ENCODE results near the gene SH2D3A.
"Not testable (repeated sequence)": the region's sequence is repeated elsewhere in the genome, so short reads cannot be mapped to it uniquely, and the experiment has no call there.

SH2D3A gene

DNA sequence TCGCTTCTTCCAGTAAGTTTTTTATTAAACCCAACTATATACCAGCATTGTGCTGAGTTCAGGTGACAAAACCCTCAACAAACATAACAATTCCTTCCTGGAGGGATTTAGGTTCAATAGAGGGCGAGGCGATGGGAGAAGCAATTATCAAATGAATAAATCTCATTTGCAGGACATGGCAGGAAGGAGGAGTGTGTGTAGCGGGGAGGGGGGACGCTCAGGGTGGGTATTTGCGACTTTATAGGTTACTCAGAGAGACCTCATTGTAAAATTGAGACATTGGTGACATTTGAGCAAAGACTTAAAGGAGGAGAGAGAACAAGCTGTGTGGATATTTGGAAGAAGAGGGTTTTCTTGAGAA is 50.6 kb downstream of the SH2D3A start:
- H3K9me3 ChIP-seq (ENCODE audit: control insufficient read depth, low read length) = no peaks in the 10 kb centered on the region
- peaks cover 40% of the 10 kb centered on the region for H3K36me3 ChIP-seq (ENCODE audit: control insufficient read depth, insufficient read depth, low read length, severe bottlenecking)
- H3K27me3 ChIP-seq (replicated peaks; ENCODE audit: control insufficient read depth, insufficient read depth, low read length) = no peaks in the 10 kb centered on the region
- H3K4me3 ChIP-seq (ENCODE audit: low read length) = no peak overlapping the region
- no peak overlapping the region for H3K9ac ChIP-seq (ENCODE audit: low read length)
- peaks cover 19% of the 10 kb centered on the region for H3K4me1 ChIP-seq (ENCODE audit: control insufficient read depth, insufficient read depth, low read length)
- no peak for DNase-seq (ENCODE audit: low read depth)

DNA sequence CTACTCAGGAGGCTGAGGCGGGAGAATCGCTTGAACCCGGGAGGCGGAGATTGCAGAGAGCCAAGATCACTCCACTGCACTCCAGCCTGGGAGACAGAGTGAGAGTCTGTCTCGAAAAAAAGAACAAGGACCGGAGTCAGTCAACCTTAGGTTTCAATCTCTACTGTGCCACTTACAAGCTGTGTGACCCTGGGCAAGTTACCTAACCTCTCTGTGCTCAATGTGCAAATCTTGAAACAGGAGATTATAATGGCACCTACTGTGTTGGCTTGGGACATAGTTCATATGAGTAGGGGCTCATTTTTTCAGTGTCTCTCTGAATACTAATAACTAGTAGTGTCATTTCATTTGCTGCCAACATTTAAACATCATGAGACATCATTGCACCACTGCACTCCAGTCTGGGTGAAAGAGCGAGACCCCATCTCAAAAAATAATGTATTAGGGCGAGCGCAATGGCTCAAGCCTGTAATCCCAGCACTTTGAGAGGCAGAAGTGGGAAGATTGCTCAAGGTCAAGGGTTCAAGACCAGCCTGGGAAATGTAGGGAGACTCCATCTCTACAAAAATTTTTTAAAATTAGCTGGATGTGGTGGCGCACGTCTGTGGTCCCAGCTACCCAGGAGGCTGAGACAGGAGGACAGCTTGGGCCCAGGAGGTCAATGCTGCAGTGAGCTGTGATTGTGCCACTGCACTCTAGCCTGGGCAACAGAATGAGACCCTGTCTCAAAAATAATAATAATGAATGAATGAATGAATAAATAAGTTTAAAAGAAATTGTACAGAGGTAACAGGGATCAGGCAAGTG is 52.3 kb downstream of the SH2D3A start:
- no peaks in the 10 kb centered on the region for H3K9me3 ChIP-seq (ENCODE audit: control insufficient read depth, low read length)
- H3K27me3 ChIP-seq (replicated peaks; ENCODE audit: control insufficient read depth, insufficient read depth, low read length) = no peaks in the 10 kb centered on the region
- peaks cover 4% of the 10 kb centered on the region for H3K4me1 ChIP-seq (ENCODE audit: control insufficient read depth, insufficient read depth, low read length)
- H3K9ac ChIP-seq (ENCODE audit: low read length) = no peak overlapping the region
- DNase-seq (ENCODE audit: low read depth) = no peak
- H3K4me3 ChIP-seq (ENCODE audit: low read length) = no peak overlapping the region
- peaks cover 56% of the 10 kb centered on the region for H3K36me3 ChIP-seq (ENCODE audit: control insufficient read depth, insufficient read depth, low read length, severe bottlenecking)

DNA sequence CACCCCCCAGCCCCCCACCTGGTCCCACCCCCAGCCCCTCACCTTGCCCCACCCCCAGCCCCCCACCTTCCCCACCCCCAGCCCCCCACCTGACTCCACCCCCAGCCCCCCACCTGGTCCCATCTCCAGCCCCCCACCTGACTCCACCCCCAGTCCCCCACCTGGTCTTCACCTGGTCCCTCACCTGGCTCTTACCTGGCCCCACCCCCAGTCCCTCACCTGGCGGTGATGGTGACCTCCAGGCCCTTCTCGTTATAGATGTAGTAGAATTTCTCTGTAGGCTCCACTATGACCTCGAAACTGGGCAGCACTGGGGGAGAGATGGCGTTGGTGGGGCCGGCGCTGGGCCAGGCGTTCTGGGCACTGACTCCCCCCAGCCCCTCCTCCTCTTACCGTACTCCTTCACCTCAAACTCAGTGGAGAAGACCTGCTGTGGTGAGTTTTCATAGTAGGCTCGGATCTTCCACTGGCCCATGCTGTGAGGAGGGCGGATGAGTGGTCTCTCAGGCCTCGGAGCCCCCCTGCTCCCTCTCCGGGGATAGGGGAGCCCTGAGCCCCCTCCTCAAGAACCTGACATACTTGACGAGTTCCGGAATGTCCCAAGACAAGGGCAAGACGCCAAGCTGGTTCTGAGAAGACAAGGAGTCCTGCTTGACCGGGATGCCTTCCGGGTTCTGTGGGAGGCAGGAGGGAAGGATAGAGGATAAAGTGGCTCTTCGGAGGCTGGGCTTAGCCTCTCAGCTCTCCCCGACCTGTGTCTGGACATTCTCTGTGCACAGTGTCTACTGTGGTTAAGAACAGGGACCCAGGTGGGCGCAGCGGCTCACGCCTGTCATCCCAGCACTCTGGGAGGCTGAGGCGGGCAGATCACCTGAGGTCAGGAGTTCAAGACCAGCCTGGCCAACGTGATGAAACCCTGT is 53.2 kb downstream of the SH2D3A start:
- no peak overlapping the region for H3K4me3 ChIP-seq (ENCODE audit: low read length)
- no peaks in the 10 kb centered on the region for H3K9me3 ChIP-seq (ENCODE audit: control insufficient read depth, low read length)
- no peaks in the 10 kb centered on the region for H3K27me3 ChIP-seq (replicated peaks; ENCODE audit: control insufficient read depth, insufficient read depth, low read length)
- H3K4me1 ChIP-seq (ENCODE audit: control insufficient read depth, insufficient read depth, low read length) = peaks cover under 1% of the 10 kb centered on the region
- H3K36me3 ChIP-seq (ENCODE audit: control insufficient read depth, insufficient read depth, low read length, severe bottlenecking) = peaks cover 58% of the 10 kb centered on the region
- no peak for DNase-seq (ENCODE audit: low read depth)
- H3K9ac ChIP-seq (ENCODE audit: low read length) = no peak overlapping the region

DNA sequence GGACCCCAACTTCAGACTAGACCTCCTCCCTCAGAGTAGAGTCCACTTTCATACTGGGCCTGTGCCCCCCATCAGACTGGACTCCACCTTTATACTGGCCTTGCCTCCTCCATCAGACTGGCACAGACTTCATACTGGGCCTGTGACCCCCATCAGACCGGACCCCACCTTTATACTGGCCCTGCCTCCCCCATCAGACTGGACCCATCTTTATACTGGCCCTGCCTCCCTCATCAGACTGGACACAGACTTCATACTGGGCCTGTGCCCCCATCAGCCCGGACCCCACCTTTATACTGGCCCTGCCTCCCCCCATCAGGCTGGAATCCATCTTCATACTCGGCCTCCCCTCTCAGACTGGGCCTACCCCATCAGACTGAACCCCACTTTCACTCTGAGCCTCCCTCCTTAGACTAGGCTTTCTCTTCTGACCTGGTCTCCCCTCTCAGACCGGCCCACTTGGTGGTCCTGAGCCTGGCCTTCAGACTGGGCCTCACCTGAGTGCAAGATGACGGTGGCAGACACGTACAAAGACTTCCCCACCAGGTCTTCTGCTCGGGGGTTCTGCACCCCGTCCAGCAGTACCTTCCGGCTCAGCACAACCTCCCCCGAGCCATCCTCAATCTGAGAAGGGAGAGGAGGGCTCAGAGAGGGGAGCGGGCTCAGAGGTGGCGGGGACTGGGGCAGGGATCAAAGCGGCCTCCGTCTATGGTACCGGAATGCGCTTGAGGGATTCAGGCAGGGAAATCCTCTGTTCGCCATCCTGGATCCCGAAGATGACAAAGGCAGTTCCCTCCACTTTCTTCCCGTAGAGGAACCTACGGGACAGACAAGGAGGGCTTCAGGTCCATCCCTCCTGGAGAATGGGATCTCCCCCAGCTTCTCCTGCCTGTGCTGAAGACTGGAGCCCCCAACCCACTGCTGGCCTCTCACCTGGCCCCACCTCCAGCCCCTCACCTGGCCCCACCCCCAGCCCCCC is 54.3 kb downstream of the SH2D3A start:
- no peak overlapping the region for H3K9ac ChIP-seq (ENCODE audit: low read length)
- no peak for DNase-seq (ENCODE audit: low read depth)
- H3K4me1 ChIP-seq (ENCODE audit: control insufficient read depth, insufficient read depth, low read length) = no peaks in the 10 kb centered on the region
- no peak overlapping the region for H3K4me3 ChIP-seq (ENCODE audit: low read length)
- H3K9me3 ChIP-seq (ENCODE audit: control insufficient read depth, low read length) = no peaks in the 10 kb centered on the region
- H3K36me3 ChIP-seq (ENCODE audit: control insufficient read depth, insufficient read depth, low read length, severe bottlenecking) = peaks cover 67% of the 10 kb centered on the region
- H3K27me3 ChIP-seq (replicated peaks; ENCODE audit: control insufficient read depth, insufficient read depth, low read length) = no peaks in the 10 kb centered on the region

DNA sequence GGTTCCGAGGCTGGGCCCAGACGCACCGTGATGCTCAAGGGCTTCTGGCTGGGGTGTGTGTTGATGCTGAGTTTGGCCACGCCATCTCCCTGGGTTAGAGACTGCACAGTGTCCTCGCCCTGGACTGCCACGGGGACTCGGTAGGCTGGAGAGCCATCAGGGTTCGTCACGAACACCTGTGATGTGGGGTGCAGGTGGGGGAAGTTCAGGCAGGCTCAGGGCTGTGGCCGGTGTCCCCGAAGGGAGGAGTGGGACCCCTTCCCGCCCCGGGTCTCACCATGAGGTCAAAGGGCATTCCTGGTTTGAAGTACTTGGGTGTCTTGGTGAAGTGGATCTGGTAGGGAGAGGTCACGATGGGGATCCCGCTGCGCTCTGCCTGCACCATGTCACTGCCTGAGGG is 55.0 kb downstream of the SH2D3A start:
- Histone ChIP-seq H3K4me3 (ENCODE audit: low read length) (no peak overlapping the region), H3K9me3 (ENCODE audit: control insufficient read depth, low read length) (no peaks in the 10 kb centered on the region), H3K9ac (ENCODE audit: low read length) (no peak overlapping the region), H3K27me3 (replicated peaks; ENCODE audit: control insufficient read depth, insufficient read depth, low read length) (no peaks in the 10 kb centered on the region), H3K4me1 (ENCODE audit: control insufficient read depth, insufficient read depth, low read length) (no peaks in the 10 kb centered on the region), H3K36me3 (ENCODE audit: control insufficient read depth, insufficient read depth, low read length, severe bottlenecking) (peaks cover 67% of the 10 kb centered on the region)
- no peak for DNase-seq (ENCODE audit: low read depth)

DNA sequence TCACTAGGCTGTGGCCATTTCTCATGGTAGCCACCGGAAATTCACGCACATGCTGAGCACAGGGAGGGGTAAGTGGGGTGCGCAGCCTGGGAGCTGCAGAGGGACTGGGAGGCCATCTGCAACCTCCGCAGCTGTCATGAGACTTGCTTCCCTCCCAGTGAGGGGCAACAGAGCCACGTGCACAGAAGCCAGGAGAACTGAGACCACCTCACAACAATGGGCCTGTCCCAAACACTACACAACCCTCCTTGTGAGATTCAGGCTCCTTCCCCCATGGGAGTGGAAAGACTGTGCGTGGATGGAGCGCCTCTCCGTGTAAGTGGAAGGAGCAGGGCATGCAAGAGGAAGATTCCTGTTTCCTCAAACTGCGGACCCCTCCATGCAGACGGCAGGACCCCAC is 55.6 kb downstream of the SH2D3A start:
- no peak for DNase-seq (ENCODE audit: low read depth)
- no peaks in the 10 kb centered on the region for H3K27me3 ChIP-seq (replicated peaks; ENCODE audit: control insufficient read depth, insufficient read depth, low read length)
- H3K36me3 ChIP-seq (ENCODE audit: control insufficient read depth, insufficient read depth, low read length, severe bottlenecking) = peaks cover 64% of the 10 kb centered on the region
- H3K9me3 ChIP-seq (ENCODE audit: control insufficient read depth, low read length) = no peaks in the 10 kb centered on the region
- H3K9ac ChIP-seq (ENCODE audit: low read length) = no peak overlapping the region
- H3K4me3 ChIP-seq (ENCODE audit: low read length) = no peak overlapping the region
- H3K4me1 ChIP-seq (ENCODE audit: control insufficient read depth, insufficient read depth, low read length) = no peaks in the 10 kb centered on the region

DNA sequence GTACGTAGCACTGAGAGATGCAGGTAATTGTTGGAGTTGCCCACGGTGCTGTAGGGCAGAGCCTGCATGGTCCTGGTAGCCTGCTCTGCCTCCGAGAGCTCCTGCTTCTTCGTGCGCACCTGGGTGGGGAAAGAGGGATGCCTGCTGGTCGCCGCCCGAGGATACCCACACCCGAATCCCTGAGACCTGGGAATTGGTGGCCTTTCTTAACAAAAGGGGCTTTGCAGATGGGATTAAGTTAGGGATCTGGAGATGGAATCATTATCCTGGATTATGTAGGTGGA is 56.2 kb downstream of the SH2D3A start:
- no peak for DNase-seq (ENCODE audit: low read depth)
- Histone ChIP-seq H3K9ac (ENCODE audit: low read length) (no peak overlapping the region), H3K9me3 (ENCODE audit: control insufficient read depth, low read length) (no peaks in the 10 kb centered on the region), H3K4me3 (ENCODE audit: low read length) (no peak overlapping the region), H3K36me3 (ENCODE audit: control insufficient read depth, insufficient read depth, low read length, severe bottlenecking) (peaks cover 61% of the 10 kb centered on the region), H3K4me1 (ENCODE audit: control insufficient read depth, insufficient read depth, low read length) (no peaks in the 10 kb centered on the region), H3K27me3 (replicated peaks; ENCODE audit: control insufficient read depth, insufficient read depth, low read length) (no peaks in the 10 kb centered on the region)

DNA sequence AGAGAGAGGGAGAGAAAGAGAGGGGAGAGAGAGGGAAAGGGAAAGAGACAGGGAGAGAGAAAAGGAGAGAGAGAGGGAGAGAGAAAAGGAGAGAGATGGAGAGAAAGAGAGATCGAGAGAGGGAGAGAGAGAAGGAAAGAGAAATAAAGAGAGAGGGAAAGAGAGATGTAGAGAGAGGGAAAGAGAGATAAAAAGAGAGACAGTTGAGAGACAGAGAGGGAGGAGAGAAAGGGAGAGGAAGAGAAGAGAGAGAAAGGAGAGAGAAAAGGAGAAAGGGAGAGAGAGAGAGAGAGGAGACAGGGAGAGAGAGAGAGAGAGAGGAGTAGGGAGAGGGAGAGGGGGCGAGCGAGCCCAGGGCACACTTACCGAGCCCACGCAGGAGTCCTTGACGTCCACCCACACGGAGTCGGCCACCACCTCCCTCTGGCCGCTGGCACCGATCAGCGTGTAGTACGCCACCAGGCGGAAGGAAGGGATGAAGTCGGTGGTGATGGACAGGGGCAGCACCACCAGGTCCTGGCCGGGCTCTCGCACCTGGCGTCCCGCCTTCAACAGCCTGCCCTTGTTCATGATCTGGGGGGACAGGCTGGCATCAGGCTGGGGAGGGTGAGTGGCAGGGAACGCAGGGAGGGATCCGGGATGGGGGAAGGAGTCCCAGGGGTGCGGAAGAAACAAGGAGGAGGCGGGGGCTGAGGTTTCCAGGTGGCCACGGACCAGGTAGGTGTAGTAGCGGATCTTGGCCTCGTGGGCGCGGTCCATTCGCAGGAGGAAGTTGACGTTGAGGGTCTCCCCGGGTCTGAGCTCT is 56.8 kb downstream of the SH2D3A start:
- Histone ChIP-seq H3K27me3 (replicated peaks; ENCODE audit: control insufficient read depth, insufficient read depth, low read length) (no peaks in the 10 kb centered on the region), H3K9me3 (ENCODE audit: control insufficient read depth, low read length) (no peaks in the 10 kb centered on the region), H3K4me3 (ENCODE audit: low read length) (no peak overlapping the region), H3K4me1 (ENCODE audit: control insufficient read depth, insufficient read depth, low read length) (no peaks in the 10 kb centered on the region), H3K36me3 (ENCODE audit: control insufficient read depth, insufficient read depth, low read length, severe bottlenecking) (peaks cover 63% of the 10 kb centered on the region), H3K9ac (ENCODE audit: low read length) (no peak overlapping the region)
- no peak for DNase-seq (ENCODE audit: low read depth)

DNA sequence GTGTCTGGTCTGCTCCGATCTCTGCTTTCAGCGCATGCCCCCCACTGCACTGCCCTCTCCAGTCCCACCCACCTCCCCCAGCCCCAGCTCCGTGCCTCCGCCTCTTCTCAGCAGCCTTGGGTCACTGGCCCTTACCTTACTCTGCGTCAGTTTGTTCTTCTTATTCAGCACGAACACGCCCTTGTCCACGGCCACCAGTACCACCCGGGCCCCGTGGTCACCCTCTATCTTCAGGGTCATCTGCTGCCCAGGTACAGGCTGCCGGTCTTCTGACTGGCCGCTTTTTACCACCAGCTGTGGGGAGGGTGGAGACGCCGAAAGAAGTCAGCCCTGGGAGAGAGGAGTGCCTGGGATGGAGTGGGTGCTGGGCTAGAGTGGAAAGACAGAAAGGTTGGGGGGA is 57.7 kb downstream of the SH2D3A start:
- Histone ChIP-seq H3K9ac (ENCODE audit: low read length) (no peak overlapping the region), H3K4me3 (ENCODE audit: low read length) (no peak overlapping the region), H3K36me3 (ENCODE audit: control insufficient read depth, insufficient read depth, low read length, severe bottlenecking) (peaks cover 68% of the 10 kb centered on the region), H3K9me3 (ENCODE audit: control insufficient read depth, low read length) (no peaks in the 10 kb centered on the region), H3K27me3 (replicated peaks; ENCODE audit: control insufficient read depth, insufficient read depth, low read length) (no peaks in the 10 kb centered on the region), H3K4me1 (ENCODE audit: control insufficient read depth, insufficient read depth, low read length) (no peaks in the 10 kb centered on the region)
- no peak for DNase-seq (ENCODE audit: low read depth)

DNA sequence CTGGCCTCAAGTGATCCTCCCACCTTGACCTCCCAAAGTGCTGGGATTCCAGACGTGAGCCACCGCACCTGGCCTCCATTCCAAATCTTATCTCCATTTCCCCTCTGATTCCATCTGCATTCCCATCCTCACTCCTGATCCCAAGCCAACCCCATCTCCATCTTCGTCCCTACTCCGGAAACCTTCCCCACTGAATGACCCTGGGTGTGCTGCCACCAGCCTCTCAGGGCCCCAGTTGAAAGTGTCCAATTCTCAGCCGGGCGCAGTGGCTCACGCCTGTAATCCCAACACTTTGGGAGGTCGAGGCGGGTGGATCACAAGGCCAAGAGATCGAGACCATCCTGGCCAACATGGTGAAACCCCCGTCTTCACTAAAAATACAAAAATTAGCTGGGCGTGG is 58.3 kb downstream of the SH2D3A start:
- H3K4me3 ChIP-seq (ENCODE audit: low read length); H3K27me3 ChIP-seq (replicated peaks; ENCODE audit: control insufficient read depth, insufficient read depth, low read length); H3K4me1 ChIP-seq (ENCODE audit: control insufficient read depth, insufficient read depth, low read length); DNase-seq (ENCODE audit: low read depth); H3K9ac ChIP-seq (ENCODE audit: low read length); H3K9me3 ChIP-seq (ENCODE audit: control insufficient read depth, low read length): not testable (repeated sequence)
- H3K36me3 ChIP-seq (ENCODE audit: control insufficient read depth, insufficient read depth, low read length, severe bottlenecking) = peaks cover 72% of the 10 kb centered on the region

Measured in adipocyte (in vitro differentiated cells).